NT2/D1 (cell line): Measurements from ENCODE around the gene DNMT3B.

Source experiments
- DNase-seq: peaks from one replicate; pipeline ENCODE4 v3.0.0-alpha.2; 2011; ENCODE audit warnings: low read depth, low spot score
- H3K27me3 ChIP-seq: 2 replicates; pipeline ENCODE4 v1.6.0; 2011; ENCODE audit warnings: mild to moderate bottlenecking; ENCODE audit not compliant: insufficient read length, insufficient read depth
- H3K36me3 ChIP-seq: 2 replicates; pipeline ENCODE4 v1.6.1; 2011; ENCODE audit warnings: mild to moderate bottlenecking, low read length, mixed read lengths; ENCODE audit not compliant: insufficient read depth, insufficient read length
- H3K4me1 ChIP-seq: 2 replicates; pipeline ENCODE4 v1.5.1; 2011; ENCODE audit not compliant: insufficient read depth, insufficient read length
- H3K4me3 ChIP-seq: 2 replicates; pipeline ENCODE4 v1.5.1; 2011; ENCODE audit warnings: low read depth; ENCODE audit not compliant: insufficient read length
- H3K9ac ChIP-seq: 2 replicates; pipeline ENCODE4 v1.6.0; 2011; ENCODE audit warnings: low read depth; ENCODE audit not compliant: insufficient read length
- H3K9me3 ChIP-seq: 2 replicates; pipeline ENCODE4 v1.5.1; 2011; ENCODE audit warnings: mild to moderate bottlenecking, low read length; ENCODE audit not compliant: insufficient read depth
- SUZ12 ChIP-seq: IDR thresholded peaks from 2 replicates; pipeline ENCODE4 v1.6.1; 2011; ENCODE audit not compliant: insufficient read length, insufficient read depth; ENCODE audit errors: extremely low read depth
- YY1 ChIP-seq: IDR thresholded peaks from 2 replicates; pipeline ENCODE4 v1.6.1; 2011; ENCODE audit not compliant: insufficient read length, insufficient read depth
- ZNF274 ChIP-seq: IDR thresholded peaks from 2 replicates; pipeline ENCODE4 v1.6.1; 2011; ENCODE audit warnings: mild to moderate bottlenecking, low read depth, low read length

The DNMT3B gene

DNA sequence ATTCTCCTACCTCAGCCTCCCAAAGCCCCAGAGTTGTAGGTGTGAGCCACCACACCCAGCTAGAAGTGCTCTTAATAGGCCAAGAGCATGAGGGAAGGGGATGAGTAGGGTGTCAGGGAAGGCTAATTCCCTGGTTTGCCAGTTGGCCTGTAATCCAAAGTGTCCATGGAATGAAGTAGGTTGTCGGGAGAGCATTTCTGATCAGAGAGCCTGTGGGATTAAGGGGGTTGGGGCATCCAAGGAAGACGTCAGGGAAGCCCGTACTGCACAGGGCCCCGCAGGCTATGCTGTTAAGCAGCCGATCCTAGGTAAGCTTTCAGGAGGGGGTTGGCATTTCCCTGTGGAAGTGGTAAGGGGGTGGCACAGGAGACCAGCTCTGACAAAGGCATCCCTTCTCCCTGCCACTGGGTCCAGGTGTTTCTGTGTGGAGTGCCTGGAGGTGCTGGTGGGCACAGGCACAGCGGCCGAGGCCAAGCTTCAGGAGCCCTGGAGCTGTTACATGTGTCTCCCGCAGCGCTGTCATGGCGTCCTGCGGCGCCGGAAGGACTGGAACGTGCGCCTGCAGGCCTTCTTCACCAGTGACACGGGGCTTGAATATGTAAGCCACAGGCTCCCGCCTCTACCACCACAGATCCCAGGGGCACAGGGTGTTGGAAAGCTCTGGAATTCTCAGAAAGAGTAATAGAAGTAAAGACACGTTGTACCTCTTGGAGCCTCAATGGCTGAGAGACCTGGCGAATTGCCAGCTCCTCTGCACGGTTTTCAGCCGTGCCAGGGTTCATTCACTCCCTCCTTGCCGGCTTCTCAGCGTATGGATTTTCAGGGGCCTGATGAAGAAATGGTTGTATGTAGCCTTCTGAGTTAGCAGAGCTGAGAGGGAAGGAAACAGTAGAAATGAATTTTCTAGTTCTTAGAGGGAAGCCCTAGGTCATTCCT is 36.1 kb downstream of the DNMT3B start:
- no peaks in the 10 kb centered on the region for H3K27me3 ChIP-seq
- no peak for TF ChIP-seq ZNF274
- no peak for TF ChIP-seq SUZ12
- no peak for TF ChIP-seq YY1
- peaks cover 93% of the 10 kb centered on the region for H3K36me3 ChIP-seq
- DNase-seq: no peak
- no peaks in the 10 kb centered on the region for H3K4me1 ChIP-seq
- no peaks in the 10 kb centered on the region for H3K9me3 ChIP-seq
- no peak overlapping the region for H3K4me3 ChIP-seq
- H3K9ac ChIP-seq: no peak overlapping the region

DNA sequence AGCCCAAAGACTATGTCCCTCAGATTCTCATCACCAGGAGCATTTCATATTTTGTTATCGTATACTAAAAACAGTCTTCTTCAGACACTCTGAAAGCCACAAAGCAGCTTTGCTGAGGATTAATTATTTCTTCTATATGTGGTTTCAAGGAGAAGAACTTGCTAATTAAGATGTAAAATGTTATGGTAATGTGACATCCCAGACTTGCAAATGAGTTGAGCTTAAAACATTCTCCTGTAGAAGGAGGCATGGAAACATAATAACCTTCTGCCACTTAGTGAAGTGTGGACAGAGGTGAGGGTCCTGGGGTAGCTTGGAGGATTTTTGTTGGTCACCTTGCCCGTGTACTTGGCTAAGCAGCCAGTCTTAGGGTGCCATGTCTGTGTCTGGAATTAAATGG is 40.9 kb downstream of the DNMT3B start:
- H3K36me3 ChIP-seq: peaks cover 95% of the 10 kb centered on the region
- H3K4me3 ChIP-seq: no peak overlapping the region
- TF ChIP-seq SUZ12 (no peak), YY1 (no peak), ZNF274 (no peak)
- H3K9ac ChIP-seq: no peak overlapping the region
- no peak for DNase-seq
- H3K9me3 ChIP-seq: no peaks in the 10 kb centered on the region
- no peaks in the 10 kb centered on the region for H3K27me3 ChIP-seq
- H3K4me1 ChIP-seq: peaks cover 8% of the 10 kb centered on the region

DNA sequence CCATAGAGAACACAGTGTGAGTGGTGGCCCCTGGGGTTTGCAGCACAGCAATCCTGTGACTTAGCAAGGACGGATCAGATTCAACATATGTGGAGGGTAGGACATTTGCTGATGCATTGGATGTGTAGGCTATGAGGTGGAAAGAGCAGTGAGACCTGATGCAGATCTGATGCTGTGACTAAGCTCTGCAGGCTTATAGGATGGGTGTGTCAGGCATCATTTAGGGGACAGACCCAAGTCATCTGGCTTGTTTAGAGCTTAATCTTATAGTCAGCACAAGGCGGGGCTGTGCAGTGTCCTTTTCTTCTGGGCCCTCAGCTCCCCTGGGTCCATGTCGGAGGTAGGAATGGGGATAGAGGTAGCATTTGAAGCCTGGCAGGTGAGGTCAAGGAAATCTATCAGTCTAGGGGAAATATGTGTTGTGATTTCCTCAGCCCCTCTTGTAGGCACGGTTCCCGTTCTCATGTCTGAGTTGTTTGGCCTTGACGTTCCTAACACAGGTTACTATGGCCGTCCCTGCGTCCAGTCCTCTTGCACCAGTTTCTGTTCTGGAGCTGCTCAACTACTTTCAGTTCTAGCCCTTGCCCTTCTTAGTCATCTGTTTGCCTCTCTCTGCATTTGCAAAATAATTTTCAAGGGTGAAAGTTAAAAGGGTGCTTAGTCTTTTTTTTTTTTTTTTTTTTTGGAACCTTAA is 42.0 kb downstream of the DNMT3B start:
- Histone ChIP-seq H3K9ac (no peak overlapping the region), H3K9me3 (no peaks in the 10 kb centered on the region), H3K36me3 (peaks cover 94% of the 10 kb centered on the region), H3K4me3 (no peak overlapping the region), H3K27me3 (no peaks in the 10 kb centered on the region), H3K4me1 (peaks cover 8% of the 10 kb centered on the region)
- no peak for DNase-seq
- TF ChIP-seq SUZ12 (no peak), ZNF274 (no peak), YY1 (no peak)

DNA sequence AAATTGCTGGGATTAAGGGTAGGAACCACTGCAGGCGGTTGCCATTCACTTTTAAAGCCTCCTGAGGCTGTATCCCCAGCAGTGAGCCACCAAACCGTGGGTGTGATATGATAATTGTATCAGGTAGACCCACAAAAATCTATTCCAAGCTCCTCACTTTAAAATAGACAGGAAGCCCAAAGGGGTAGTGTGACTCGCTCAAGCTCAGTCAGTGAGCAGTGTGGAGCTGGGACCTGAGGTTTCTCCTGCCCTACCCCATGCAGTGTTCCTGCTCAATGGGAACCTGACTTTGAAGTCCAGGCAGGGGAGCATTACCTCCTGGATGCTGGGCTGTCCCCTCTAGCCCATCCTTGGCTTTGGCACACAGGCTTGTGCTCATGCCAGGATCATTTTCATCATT is 42.6 kb downstream of the DNMT3B start:
- Histone ChIP-seq H3K27me3 (no peaks in the 10 kb centered on the region), H3K9ac (no peak overlapping the region), H3K4me3 (no peak overlapping the region), H3K4me1 (peaks cover 8% of the 10 kb centered on the region), H3K9me3 (no peaks in the 10 kb centered on the region), H3K36me3 (peaks cover 94% of the 10 kb centered on the region)
- DNase-seq: no peak
- TF ChIP-seq SUZ12 (no peak), YY1 (no peak), ZNF274 (no peak)

DNA sequence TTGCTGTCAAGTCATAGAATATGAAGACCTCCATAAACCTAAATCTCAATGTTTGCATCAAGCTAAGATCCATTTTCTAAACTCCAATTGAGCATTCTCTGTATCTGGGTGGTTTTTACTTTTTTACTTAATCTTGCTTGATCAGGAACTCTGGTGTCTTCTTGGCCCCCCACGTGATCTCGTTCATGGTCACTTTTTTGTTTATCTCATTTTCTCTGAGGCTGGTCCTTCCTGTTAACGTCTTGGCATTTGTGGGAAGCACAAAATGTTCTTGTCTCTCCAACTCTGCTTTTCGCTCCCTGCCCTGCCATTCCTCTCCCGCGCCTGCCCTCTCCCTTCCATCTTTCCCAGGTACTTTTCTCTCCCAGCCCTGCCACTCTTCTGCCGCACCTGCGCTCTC is 43.5 kb downstream of the DNMT3B start:
- no peaks in the 10 kb centered on the region for H3K9me3 ChIP-seq
- peaks cover 93% of the 10 kb centered on the region for H3K36me3 ChIP-seq

DNA sequence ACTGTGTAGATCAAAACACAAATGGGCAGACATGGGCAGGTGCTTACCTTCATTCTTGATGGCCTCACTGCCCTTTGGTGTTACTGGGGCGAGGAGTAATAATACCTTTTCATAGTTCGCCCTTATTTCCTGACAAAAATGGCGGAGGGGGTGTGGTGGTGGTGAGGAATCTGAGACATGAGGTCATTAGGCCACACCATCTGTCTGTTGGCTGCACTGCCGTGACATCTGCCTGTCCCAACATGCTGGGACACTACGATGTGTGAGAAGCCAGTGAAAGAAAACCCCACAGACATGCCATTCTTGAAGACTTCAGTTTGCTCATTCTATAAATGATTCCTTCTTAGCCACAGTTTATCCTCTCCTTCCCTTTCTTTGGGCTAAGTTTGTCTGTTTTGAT is 44.2 kb downstream of the DNMT3B start:
- Histone ChIP-seq H3K27me3 (no peaks in the 10 kb centered on the region), H3K4me3 (no peak overlapping the region), H3K9me3 (no peaks in the 10 kb centered on the region), H3K4me1 (peaks cover 8% of the 10 kb centered on the region), H3K9ac (no peak overlapping the region), H3K36me3 (peaks cover 86% of the 10 kb centered on the region)
- no peak for DNase-seq
- no peak for TF ChIP-seq ZNF274
- no peak for TF ChIP-seq YY1
- TF ChIP-seq SUZ12: no peak

More for the DNA sequence above, 43.5 kb downstream of the DNMT3B start:
- Histone ChIP-seq H3K4me1 (peaks cover 8% of the 10 kb centered on the region), H3K27me3 (no peaks in the 10 kb centered on the region), H3K4me3 (no peak overlapping the region), H3K9ac (no peak overlapping the region)
- TF ChIP-seq SUZ12 (no peak), ZNF274 (no peak), YY1 (no peak)
- DNase-seq: no peak

DNA sequence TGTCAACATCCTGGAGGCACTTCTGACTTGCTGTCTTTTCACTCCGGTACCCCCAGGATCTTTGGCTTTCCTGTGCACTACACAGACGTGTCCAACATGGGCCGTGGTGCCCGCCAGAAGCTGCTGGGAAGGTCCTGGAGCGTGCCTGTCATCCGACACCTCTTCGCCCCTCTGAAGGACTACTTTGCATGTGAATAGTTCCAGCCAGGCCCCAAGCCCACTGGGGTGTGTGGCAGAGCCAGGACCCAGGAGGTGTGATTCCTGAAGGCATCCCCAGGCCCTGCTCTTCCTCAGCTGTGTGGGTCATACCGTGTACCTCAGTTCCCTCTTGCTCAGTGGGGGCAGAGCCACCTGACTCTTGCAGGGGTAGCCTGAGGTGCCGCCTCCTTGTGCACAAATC is 45.5 kb downstream of the DNMT3B start:
- peak; percentile 39 for DNase-seq
- no peaks in the 10 kb centered on the region for H3K9me3 ChIP-seq
- H3K4me3 ChIP-seq: no peak overlapping the region
- no peaks in the 10 kb centered on the region for H3K27me3 ChIP-seq
- H3K36me3 ChIP-seq: peaks cover 73% of the 10 kb centered on the region
- H3K4me1 ChIP-seq: peaks cover 8% of the 10 kb centered on the region
- H3K9ac ChIP-seq: peak overlapping the region; percentile 29
- TF ChIP-seq YY1 (no peak), SUZ12 (no peak), ZNF274 (no peak)
